Activated CD8-positive, alpha-beta memory T cell treated with anti-CD3 and anti-CD28 coated beads for 48 hours (primary cell): ENCODE results near the gene CHD2.
"Not testable (repeated sequence)": the region's sequence is repeated elsewhere in the genome, so short reads cannot be mapped to it uniquely, and the experiment has no call there.

Experiments used
- DNase-seq, 3 experiments: peaks; one replicate each; pipeline ENCODE4 v3.0.0-alpha.2; 2020; ENCODE audit warnings: low read depth in 2 of 3, low spot score in 2 of 3

The CHD2 gene

DNA sequence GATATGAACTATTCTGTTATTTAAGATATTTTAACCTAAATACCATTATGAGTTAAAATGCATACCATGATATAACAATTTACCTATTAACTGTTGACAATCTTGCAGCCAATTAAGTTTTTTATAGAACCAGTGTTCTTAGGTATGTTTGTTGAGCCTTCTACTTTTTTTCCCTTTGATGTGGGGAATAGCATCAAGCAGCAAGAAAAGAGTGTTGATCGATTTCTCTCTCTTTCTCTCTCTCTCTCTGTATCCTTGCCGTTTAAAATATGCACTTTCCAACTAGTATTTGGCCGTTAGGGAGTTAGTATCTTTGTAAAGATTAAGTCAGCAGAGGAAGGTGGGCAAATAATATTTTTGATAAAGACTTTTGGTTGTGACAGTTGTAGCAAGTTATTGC, 5.9 kb downstream of the CHD2 start:
- no peak for DNase-seq

DNA sequence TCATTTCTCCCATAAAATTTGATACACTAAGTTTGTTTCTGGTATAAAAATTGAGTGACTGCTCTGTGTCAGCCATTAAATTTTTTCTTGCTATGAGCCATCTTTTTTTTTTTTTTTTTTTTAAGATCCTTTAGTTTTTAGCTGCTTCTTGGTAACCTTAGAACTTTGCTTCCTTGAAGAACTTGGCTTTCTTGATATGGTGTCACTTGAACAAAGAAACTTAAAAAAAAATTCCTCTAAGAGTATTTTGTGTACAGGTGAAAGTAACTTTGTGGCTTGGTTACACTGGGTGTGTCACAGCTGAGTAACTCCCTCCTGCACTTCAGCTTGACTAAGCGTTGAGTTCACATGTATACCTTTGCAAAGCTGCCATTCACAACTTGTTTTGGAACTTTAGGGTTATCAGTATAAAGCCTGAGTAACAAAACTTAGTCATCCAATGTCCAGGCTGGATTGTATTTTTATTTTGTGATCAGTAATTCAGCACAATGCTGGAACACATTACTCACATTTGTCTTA, 6.5 kb downstream of the CHD2 start:
- no peak for DNase-seq

DNA sequence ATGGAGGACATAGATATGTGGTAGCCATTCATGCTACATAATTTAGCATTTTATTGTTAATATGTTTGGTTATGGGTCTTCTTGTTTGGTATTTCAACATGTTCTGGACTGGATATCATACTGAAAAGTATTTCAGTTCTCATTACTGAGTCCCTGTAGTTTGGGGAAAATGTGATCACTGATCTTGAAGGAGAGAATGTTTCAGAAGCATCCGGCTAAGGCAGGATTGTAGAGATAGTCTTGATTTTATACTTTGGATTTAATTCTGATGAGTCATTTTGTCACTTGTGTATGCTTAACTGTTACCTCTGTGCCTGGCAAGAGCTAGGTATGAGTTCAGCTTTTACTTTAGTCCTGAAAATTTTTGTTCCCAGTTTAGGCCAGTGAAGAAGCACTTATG, 7.1 kb downstream of the CHD2 start:
- DNase-seq: no peak

DNA sequence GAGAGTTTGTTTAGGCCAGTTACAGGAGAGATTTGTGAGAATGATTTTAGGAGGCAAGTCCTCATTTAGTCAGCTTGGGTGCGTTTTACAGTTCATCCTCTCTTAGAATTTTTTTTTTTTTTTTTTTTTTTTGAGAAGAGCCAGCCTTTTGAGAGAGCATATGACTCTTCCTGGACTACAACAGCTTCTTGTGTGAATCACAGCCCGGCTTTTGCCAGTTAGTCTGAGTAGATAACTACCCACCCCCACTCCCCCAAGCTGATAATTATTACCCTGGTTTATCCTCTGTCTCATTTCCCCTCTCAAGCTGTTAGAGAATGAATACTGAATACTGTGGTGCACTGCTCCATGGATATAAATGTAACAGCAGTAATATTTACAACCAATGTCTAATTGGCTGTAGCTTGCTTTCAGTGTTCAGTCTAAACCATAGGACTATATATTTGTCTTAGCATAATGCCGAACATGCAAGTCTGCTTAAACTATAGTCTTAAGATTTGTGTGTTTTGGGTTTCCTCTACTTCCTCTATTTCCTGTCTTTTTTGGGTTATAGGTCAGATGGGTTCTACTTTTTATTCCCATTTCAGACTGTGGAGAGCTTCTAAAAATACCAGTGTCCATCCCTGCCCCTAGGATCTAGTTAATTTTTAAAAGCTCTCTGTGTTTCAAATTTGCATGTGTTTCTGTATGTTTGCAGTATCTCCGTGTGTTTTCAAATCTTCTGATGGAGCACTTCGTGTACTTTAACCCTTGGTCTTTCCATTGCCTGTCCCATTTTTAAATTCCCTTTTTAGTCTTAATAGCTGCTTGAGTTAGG, 8.0 kb downstream of the CHD2 start:
- DNase-seq: no peak

DNA sequence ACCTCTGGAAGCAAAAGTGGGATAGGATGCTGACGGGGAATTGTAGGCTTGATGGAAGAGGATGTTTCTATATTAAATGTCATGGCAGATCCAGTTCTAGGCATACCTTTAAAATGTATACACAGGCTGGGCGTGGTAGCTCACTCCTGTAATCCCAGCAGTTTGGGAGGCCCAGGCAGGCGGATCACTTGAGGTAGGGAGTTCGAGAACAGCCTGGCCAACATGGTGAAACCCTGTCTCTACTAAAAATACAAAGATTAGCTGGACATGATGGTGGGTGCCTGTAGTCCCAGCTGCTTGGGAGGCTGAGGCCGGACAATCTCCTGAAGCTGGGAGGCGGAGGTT, 8.6 kb downstream of the CHD2 start:
- DNase-seq: no peak

DNA sequence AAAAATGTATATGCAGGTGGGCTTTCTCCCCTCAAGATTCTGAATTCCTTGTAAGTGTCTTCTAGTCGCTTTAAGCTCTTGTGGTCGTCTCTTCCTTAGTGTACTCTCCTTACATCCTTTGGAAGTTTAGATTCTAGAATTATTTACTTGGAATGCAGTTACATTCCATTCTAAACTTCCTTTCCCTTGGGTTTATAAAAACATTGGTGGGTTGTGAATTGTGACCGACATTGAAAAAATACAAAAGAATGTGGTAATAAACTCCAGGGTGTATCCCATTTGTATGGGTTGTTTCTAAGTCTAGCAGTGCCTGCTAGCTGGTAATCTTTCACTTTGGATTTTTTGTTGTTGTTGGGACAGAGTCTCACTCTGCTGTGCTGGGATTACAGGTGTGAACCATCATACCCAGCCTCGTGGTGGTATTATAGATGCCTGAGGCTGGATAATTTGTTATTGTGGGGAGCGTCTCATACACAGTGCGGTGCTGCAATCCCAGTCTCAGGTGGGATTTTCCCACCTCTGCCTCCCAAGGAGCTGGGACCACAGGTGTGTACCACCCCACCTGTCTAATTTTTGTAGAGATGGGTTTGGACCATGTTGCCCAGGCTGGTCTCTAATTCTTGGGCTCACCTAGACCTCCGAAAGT, 9.1 kb downstream of the CHD2 start:
- DNase-seq: no peak

DNA sequence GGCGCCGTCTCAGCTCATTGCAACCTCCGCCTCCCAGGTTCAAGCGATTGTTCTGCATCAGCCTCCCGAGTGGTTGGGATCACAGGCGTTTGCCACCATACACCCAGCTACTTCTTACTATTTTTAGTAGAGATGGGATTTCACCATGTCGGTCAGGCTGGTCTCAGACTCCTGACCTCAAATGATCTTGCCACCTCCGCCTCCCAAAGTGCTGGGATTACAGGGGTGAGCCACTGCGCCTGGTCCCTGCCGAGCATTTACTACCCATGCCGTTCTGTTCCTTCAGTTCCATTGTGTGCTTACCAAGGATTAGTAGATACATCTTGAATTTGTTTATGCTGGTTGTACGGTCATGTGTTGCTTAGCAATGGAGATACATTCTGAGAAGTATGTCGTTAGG, 10.3 kb downstream of the CHD2 start:
- DNase-seq: no peak

DNA sequence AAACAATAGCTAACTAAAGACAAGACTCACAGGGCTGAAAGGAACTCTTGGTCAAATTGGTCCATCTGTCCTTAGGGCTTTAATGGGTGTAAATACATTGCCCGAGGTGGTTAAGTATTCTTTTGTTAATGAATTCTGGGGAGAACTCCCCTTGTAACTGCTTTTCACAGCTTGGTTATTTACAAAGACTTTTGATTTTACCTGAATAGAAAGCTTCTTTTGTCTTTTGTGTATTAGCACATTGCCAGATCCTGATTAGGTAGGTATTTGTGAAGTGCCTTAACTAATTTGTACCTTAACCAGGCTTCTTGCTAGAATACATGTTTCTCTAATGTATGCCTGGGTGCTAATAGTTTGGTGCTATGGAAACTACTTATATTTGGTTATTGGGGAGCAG, 14.0 kb downstream of the CHD2 start:
- no peak for DNase-seq

DNA sequence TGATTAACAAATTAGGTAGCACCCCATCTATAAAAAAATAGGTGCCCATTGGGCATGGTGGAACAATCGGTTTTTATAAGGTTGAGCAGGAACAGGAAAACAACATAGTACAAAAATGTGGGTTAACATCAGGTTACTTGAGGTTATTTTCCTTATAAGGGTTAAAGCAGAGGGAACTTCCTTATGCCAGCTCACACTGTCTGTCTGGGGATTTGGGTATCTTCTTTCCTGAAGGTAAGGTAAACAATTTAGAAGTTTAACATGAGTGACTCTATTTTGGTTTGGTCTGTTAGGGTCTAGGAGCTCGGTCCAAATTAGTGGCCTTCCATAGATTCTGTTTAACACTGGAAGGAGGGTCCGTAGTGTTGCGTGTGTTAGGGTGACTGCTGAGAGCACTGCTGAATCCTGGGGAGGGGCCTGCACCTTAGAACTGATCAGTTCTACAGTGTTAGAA, 14.7 kb downstream of the CHD2 start:
- no peak for DNase-seq

DNA sequence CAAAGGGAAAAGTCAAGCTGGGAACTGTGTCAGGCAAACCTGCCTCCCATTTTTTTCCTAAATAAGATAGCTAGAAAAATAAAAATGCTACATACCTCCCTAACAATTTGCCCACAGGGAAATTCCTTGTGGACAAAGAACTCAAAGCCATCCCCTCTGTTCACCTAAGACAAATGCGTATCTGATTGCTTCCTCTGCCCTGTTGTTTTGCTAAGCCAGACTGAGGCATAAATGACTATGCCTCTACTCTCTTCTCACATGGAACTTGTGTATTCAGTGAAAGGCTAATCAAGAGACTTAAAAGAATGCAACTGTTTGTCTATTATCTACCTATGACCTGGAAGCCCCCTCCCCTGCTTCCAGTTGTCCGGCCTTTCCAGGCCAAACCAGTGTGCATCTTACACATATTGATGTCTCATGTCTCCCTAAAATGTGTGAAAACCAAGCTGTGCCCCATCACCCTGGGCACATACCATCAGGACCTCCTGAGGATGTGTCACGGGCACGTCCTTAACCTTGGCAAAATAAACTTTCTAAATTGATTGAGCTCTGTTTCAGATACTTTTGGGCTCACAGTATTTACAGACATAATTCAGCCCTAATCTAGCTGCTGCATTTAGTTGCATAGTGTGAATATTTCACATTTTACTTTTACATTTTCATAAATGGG, 15.8 kb downstream of the CHD2 start:
- no peak for DNase-seq

DNA sequence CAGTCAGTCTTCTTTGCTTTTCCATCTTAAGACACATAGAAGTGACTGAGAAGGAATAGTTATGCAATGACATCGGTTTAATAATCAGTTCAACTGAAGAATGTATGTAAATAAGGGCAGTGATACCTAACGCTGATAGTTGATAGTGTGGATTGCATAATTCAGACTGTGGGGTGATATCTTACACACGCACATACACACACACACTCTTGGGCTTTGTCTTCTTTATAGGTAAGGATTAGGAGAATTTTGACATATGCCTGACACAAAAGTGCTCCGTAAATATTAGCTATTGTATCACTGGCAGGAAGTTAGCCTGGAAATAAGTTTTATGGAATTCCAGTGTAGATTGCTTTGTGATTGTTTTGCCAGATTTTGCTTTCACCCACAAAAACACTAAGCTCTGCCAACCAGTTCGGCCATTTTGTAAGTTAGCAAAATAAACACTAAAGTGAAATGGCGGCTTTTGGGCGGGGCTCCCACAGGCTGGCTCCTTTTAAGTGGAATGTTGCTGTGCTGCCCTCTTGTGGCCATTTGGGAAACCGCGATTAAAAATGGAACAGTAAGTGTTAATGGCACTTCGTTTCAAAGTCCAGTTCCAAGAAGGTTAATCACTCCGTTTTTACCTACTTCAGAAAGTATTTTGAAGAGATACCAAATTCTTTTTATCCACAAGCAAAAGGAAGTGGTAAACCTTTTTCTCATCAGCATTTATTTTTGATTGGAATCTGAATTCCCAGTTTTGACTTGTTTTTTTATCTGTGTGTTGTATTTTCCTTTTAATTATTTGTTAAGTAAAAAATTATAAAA, 17.7 kb downstream of the CHD2 start:
- DNase-seq: peak; percentile 63 to 90 (median 87)

DNA sequence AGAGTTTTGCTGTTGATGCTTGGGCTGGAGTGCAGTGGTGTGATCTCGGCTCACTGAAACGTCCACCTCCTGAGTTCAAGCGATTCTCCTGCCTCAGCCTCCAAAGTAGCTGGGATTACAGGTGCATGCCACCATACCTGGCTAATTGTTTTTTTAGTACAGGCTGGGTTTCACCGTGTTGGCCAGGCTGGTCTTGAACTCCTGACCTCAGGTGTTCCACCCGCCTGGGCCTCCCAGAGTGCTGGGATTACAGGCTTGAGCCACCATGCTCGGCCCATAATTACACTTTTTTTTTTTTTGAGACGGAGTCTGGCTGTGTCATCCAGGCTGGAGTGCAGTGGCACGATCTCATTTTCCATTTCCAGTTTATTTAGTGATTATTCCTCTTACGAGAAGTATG, 18.8 kb downstream of the CHD2 start:
- DNase-seq: not testable (repeated sequence)

DNA sequence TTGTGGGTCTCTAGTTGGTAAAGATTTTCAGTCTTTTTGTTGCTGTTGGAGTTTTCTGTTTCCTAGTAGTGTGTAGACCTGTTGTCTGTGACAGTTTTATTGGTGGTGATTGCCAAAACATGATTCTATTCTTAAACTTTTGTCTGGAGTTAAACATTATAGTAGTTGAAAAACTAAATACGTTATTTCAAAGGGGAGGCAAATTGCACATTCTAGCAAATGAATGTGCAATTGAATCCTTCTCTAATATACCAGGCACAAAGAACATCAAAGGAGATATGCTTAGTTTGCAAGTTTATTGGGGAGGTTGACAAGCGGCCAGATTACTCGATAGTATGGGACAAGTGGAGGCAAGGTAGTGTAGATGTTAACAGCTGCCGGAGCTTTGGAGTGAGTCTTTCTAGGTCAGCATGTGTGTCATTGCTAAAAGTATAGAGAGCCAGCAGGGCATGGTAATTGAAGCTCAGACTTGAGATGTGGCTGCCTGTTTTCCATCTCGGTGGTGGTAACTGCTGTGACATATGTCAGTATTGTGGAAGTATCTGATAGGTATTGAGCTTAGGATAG, 20.6 kb downstream of the CHD2 start:
- no peak for DNase-seq

DNA sequence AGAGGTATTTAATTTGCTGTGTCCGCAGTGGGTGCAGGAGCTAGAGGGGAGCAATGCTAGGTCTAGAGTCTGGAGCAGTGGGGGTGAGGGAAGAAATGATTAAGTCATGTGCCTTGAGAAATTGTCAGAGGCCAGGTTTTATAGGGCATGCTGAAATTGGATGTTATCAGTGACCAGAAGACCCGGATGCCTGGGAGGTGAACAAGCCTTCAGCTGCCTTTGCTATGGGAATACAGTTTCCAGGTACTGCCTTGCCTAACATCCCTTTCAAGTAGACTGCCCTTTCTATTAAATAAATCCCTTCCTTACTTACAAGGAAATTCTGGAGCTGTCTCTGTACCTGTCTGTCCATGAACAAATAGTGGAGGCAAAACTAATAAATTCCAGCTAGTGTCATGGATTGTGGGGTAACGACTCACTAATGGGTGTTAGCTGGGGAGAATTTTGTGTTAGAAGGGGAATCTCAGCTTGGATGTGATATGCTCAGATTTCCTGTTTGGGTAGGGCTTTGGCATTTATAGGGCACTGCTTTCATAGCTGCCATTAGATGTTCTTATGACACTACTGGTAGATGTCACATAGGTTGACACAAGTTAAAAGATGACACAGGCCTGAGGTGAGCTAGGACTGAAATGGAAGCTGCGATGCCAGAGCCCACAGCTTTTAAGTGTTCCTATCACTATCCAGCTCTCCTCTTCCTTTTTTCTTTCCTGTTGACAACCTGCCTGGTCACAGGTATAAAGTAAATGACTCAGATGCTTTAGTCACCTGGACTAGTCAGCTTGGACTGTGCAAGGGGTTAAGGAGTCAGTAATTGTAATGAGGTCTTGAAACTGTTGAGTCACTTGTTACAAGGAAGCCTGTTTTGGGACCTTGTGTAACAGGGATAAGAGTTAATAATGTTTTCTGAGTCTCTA, 21.3 kb downstream of the CHD2 start:
- no peak for DNase-seq

DNA sequence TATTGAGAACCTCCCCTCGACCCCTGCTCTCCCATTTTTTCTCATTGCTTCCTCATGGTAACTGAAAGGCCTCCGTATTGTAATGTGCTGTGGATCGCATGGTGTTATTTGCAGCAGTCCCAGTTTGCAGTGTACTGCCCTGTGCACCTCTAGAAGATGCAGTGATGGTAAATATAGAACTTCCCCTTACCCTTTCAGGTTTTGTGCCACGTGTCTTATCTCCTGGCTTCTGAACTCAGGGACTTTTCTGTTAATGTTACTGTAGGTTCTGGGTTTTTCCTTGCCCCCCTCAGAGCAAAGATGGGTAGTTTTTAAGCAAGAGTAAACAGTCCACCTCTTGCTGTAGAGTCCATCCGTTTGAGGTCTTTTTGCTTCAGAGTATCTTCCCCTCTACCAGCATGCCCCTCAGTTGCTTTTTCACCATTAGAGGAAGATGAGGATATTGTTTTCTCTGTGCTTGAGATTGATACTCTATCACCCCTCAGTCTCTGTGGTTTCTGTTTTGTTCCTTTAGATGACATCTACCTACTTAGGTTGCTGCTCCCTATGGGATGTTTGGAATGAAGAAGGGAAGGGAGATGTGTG, 22.4 kb downstream of the CHD2 start:
- DNase-seq: no peak

DNA sequence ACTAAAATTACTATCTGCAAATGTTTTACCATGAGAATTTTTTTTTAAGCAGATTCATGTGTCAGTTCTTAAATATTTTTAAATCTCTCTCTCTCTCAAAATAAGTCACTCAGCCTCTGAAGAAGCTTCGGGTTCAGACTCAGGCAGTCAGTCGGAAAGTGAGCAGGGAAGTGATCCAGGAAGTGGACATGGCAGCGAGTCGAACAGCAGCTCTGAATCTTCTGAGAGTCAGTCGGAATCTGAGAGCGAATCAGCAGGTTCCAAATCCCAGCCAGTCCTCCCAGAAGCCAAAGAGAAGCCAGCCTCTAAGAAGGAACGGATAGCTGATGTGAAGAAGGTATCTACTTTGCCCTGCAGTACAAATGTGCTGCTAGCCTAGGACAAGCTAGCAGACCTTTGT, 24.1 kb downstream of the CHD2 start:
- no peak for DNase-seq

DNA sequence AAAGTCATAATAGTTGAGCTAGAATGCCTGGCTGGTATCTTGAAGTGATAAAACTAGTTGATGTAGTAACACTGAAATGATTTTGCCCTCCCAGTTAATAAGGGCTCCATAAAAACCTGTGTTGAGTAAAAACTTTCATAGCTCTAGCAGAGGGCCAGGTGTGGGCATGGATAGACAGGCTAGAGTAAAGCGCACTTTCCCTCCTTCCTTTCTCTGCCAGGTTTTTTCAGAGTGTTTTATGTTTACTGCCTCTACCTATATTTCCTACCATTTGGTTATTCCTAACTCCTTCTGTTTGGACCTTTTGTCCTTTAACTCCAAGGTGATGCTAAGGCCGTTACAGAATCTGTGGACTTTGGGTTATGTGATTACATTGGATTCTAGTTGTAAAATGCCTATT, 25.3 kb downstream of the CHD2 start:
- DNase-seq: no peak

DNA sequence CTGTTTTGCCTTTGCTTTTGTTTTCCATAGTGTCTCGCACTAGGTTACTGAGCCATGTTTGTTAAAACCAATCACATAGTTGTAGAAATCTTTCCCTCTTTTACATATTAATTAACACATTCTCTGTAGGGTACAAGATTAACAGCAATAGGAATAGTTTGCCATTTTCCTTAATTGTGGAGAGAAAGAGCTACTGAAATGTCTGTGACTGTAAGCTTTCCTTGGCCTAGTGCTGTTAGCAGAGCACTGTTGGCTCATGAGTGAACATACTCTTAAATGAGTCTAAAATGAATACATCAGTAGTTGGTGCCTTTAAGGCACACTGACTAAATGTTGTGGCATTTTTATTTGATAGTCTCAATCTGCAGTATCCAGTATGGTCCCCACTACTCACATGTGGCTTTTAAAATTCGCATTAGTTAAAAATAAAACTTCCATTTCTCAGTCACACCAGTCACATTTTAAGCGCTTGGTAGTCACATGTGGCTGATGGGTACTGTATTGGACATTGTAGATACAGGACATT, 28.2 kb downstream of the CHD2 start:
- DNase-seq: no peak

DNA sequence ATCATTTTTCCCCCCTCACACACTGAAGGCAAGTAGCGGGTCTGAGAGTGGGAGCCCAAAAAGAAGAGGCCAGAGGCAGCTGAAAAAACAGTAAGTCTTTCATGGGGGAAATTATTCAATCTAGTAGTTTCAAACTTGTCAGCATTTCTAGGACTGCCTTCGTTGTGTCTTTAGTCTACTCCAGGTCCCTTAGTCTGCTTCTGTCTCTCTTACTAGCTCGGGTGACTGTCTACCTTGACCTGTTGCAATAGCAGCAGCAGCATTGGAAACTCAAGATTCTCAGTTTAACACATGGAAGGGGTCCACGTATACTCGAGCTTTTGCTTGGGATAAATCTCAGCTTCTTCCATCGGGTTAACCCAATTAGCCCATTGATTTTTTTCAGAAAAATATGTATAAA, 28.9 kb downstream of the CHD2 start:
- no peak for DNase-seq
